Measurements from ENCODE around the gene NSF. TPM values are rescaled to one million over a fixed set of nuclear protein-coding genes. Genes with fewer than 3 reads are reported as not detected.

Gene NSF
- total RNA-seq, 4 donors from 2014 or later = 14.9 to 31.8 (median 18.7) TPM

DNA sequence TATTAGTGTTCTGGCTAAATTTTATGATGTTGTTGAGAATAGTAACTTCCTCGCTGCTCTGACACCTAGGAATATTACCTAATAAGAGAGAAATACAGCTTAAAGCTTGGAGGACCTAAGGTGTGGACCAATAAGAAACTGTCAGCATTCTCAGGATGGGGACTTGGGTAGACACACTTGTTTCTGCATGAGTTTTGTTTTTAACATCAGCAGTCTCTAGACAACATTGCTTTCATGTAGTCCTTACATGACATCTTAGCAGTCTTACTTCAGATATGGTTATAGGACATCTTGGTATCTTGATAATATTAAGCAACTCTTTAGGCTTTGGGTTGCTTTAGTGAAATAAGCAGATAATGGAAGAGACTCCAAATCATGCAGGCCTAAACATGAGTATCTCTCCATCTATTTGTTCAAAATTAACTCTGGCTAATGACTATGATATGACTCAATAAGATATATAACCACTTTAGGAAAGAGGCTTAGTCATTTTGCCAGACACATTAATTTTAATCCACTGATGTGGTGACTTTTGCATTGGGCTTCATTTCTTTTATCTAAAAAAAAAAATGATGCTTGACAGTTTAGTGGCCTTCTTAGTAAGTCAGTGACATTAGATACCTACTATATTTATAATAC, 143.5 kb downstream of the NSF start:
- Histone ChIP-seq H3K36me3 (peaks cover 0 to 38% (median 0%) of the 10 kb centered on the region in 3 donors), H3K27ac (no peak overlapping the region), H3K4me1 (no peaks in the 10 kb centered on the region), H3K27me3 (no peaks in the 10 kb centered on the region), H3K4me3 (no peak overlapping the region), H3K9me3 (no peaks in the 10 kb centered on the region)
- WGBS, 2 donors = 92 to 100% methylated on average over 1 of the region's 1 CpG
- no peak for DNase-seq (ENCODE audit: low spot score in 2 of 2)
- TF ChIP-seq POLR2A (IDR thresholded peaks at IDR 0.05) (no peak), EP300 (IDR thresholded peaks at IDR 0.05) (no peak)
- TF ChIP-seq, protein P1, sequence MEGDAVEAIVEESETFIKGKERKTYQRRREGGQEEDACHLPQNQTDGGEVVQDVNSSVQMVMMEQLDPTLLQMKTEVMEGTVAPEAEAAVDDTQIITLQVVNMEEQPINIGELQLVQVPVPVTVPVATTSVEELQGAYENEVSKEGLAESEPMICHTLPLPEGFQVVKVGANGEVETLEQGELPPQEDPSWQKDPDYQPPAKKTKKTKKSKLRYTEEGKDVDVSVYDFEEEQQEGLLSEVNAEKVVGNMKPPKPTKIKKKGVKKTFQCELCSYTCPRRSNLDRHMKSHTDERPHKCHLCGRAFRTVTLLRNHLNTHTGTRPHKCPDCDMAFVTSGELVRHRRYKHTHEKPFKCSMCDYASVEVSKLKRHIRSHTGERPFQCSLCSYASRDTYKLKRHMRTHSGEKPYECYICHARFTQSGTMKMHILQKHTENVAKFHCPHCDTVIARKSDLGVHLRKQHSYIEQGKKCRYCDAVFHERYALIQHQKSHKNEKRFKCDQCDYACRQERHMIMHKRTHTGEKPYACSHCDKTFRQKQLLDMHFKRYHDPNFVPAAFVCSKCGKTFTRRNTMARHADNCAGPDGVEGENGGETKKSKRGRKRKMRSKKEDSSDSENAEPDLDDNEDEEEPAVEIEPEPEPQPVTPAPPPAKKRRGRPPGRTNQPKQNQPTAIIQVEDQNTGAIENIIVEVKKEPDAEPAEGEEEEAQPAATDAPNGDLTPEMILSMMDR (IDR thresholded peaks at IDR 0.05) = no peak

DNA sequence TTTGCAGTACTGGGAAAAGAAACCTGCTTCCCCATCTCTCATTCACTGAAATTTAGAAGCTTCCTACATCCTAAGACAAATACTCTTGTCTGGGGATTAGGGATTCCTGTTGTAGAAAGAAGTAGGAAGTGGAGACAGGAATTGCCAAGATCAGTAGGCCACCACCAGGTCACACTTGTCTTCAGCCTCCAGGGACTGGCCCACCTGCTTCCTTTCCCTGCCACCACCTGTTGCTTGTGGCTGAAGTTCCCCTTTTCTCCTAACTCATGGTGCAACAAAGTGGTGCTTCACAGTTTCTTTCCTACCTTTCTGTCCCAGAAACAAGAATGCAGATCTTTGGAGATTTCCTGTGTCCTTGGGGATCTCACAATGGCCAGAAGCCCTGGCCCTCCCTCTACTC, 145.6 kb downstream of the NSF start:
- no peak for DNase-seq (ENCODE audit: low spot score in 2 of 2)
- Histone ChIP-seq H3K27me3 (no peaks in the 10 kb centered on the region), H3K9me3 (no peaks in the 10 kb centered on the region), H3K4me1 (no peaks in the 10 kb centered on the region), H3K36me3 (peaks cover 0 to 29% (median 0%) of the 10 kb centered on the region in 3 donors), H3K4me3 (no peak overlapping the region), H3K27ac (no peak overlapping the region)
- TF ChIP-seq, protein P1 (IDR thresholded peaks at IDR 0.05) = no peak
- TF ChIP-seq EP300 (IDR thresholded peaks at IDR 0.05) = no peak
- no peak for TF ChIP-seq POLR2A (IDR thresholded peaks at IDR 0.05)

DNA sequence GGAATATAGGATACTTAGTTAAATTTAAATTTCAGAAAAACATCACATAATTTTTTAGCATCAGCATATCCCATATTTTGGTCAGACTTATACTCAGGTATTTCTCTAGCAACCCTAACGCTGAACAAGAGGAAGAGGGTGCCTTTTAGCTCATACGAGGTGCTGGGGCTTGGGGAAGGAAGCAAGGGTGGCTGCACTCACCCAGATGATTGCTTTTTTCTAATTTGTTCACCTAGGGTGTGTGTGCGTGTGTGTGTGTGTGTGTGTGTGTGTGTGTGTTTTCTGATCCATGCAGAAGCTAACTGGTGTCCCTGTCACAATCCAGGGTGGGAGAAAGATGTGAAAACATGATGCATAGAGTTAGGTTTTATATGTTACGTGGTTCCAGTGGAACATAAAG, 146.9 kb downstream of the NSF start:
- no peaks in the 10 kb centered on the region for H3K27me3 ChIP-seq
- no peak overlapping the region for H3K4me3 ChIP-seq
- no peak for DNase-seq (ENCODE audit: low spot score in 2 of 2)
- no peaks in the 10 kb centered on the region for H3K9me3 ChIP-seq
- no peaks in the 10 kb centered on the region for H3K4me1 ChIP-seq
- no peak for TF ChIP-seq POLR2A (IDR thresholded peaks at IDR 0.05)
- TF ChIP-seq, protein P1 (IDR thresholded peaks at IDR 0.05) = no peak
- TF ChIP-seq EP300 (IDR thresholded peaks at IDR 0.05) = no peak
- no peak overlapping the region for H3K27ac ChIP-seq
- H3K36me3 ChIP-seq = peaks cover 0 to 29% (median 0%) of the 10 kb centered on the region in 3 donors
- 76 to 84% methylated on average over 4 of the region's 4 CpGs for WGBS, 2 donors

DNA sequence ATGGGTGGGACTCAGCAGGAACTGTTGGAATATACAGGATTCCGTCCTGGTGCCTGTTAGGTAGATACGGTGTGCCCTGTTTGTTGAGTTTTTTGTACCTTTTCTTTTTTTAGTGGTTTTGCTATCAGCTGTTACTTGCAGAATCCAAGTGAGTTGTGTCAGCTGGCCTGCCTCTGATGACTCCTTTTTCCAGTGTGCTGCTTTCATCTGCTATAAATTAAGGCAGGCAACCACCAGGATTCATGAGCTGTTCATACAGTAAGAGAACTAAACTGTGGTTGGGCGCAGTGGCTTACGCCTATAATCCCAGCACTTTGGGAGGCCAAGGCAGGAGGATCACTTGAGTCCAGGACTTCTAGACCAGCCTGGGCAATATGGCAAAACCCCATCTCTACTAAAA, 148.1 kb downstream of the NSF start:
- TF ChIP-seq, protein P1 (IDR thresholded peaks at IDR 0.05) = no peak
- no peak for TF ChIP-seq POLR2A (IDR thresholded peaks at IDR 0.05)
- no peak for TF ChIP-seq EP300 (IDR thresholded peaks at IDR 0.05)
- DNase-seq (ENCODE audit: low spot score in 2 of 2) = no peak
- Histone ChIP-seq H3K4me1 (no peaks in the 10 kb centered on the region), H3K27ac (no peak overlapping the region), H3K27me3 (no peaks in the 10 kb centered on the region), H3K36me3 (peaks cover 0 to 31% (median 0%) of the 10 kb centered on the region in 3 donors), H3K9me3 (no peaks in the 10 kb centered on the region), H3K4me3 (no peak overlapping the region)
- 91 to 93% methylated on average over 4 of the region's 4 CpGs for WGBS, 2 donors

DNA sequence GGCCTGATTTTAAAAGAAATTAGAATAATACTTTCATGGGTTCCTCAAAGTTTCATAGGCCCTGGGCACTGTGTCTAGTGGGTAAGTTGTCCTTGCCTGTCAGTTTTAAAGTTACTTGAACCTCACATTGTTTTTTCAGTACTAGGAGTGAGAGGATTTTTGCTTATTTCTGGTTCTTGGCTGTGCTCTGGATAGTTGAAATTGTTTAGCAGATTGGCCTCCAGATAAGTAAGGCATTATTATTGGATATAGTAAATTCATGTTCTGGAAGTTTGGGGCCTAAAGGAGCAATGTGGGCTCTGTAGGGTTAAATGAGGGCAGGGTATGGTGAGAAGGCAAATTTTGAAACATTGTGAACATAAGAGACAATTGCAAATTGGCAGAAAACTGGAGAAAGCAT, 149.5 kb downstream of the NSF start:
- TF ChIP-seq EP300 (IDR thresholded peaks at IDR 0.05) (no peak), POLR2A (IDR thresholded peaks at IDR 0.05) (no peak)
- TF ChIP-seq, protein P1 (IDR thresholded peaks at IDR 0.05) = no peak
- no peak for DNase-seq (ENCODE audit: low spot score in 2 of 2)
- no peak overlapping the region for H3K27ac ChIP-seq

More for the DNA sequence above, 149.5 kb downstream of the NSF start:
- H3K4me3 ChIP-seq = no peak overlapping the region
- H3K36me3 ChIP-seq = peaks cover 0 to 32% (median 0%) of the 10 kb centered on the region in 3 donors
- no peaks in the 10 kb centered on the region for H3K9me3 ChIP-seq
- H3K27me3 ChIP-seq = no peaks in the 10 kb centered on the region
- H3K4me1 ChIP-seq = no peaks in the 10 kb centered on the region
